Astrocyte of the hippocampus (primary cell): Measurements from ENCODE around the gene GON7.
"Not testable (repeated sequence)": the region's sequence is repeated elsewhere in the genome, so short reads cannot be mapped to it uniquely, and the experiment has no call there.

ENCODE experiments used
- DNase-seq: peaks from one replicate; pipeline ENCODE4 v3.0.0; 2011; ENCODE audit warnings: low read depth, low spot score

Gene GON7

GRCh38 chr14:93200553-93200952 is 6.3 kb downstream of the GON7 start:
- no peak for DNase-seq

DNA sequence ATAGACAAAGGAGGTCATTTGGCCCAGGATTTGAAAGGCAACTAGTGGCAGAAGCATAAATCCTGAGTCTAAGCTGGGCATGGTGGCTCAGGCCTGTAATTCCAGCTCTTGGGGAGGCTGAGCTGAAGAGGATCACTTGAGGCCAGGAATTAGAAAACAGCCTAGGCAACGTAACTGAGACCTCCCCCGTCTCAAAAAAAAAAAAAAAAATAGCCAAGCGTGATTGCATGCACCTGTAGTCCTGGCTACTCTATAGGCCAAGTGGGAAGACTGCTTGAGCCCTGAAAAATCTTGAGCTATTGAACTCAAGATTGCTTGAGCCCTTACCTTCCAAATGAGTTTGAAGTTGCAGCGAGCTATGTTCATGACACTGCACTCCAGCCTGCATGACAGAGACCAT is 7.8 kb downstream of the GON7 start:
- DNase-seq, result no peak

DNA sequence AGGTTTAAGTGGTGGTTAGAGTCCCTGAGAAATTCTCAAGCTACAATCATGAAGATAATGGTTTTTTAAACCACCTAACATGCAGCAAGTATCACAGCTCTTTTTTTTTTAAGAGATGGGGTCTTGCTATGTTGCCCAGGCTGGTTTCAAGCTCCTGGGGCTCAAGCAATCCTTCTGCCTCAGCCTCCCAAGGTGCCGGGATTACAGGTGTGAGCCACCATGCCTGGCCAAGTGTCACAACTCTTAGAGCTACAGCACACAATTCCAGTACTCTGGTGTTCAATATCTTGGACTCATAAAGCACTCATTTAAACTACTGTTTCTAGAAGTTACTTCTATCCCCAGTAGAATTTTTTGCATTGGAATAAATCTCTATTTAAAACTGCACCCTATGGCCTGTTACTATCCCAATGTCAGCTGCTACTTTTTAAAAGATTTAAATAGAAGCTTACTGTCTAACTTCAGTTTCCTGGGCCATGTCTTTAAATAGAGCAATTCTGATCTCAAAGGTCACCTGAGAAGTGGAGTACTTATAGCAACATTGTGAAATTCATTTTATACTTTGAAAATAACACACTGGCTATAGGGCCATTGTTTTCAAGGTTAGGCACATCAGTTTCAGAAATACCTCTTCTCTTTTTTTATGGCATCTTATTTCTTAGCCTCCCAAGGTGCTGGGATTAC is 11.4 kb downstream of the GON7 start:
- DNase-seq, result no peak

GRCh38 chr14:93186956-93187355 is 19.9 kb downstream of the GON7 start:
- no peak for DNase-seq

- no peak for DNase-seq
Measured at GRCh38 chr14:93186466-93186865, 20.4 kb downstream of the GON7 start.

- no peak for DNase-seq
Measured at GRCh38 chr14:93185349-93185720, 21.5 kb downstream of the GON7 start.

GRCh38 chr14:93184391-93185348 is 22.2 kb downstream of the GON7 start, which contains the start of the genes LYSET and MOAP1:
Gene LYSET (plus strand): TSS chr14:93185317. CDS start chr14:93185406, 89 bp downstream.
Gene MOAP1 (minus strand): TSS chr14:93184897. CDS start chr14:93184242, 655 bp downstream.
- peak; percentile 94 for DNase-seq

GRCh38 chr14:93183596-93184317 is 23.1 kb downstream of the GON7 start:
- DNase-seq, result no peak

DNA sequence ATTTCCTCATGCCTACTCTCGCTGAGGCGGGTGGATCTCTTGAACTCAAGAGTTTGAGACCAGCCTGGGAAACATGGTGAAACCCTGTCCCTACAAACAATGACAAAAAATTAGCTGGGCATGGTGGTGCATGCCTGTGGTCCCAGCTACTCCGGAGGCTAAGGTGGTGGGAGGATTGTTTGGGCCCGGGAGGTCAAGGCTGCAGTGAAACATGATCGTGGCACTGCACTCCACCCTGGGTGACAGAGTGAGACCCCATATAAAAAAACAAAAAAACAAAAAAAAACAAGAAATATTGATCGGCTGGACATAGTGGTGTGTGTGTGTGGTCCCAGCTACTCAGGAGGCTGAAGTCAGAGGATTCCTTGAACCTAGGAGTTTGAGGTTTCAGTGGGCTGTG is 31.4 kb downstream of the GON7 start:
- DNase-seq, result no peak

DNA sequence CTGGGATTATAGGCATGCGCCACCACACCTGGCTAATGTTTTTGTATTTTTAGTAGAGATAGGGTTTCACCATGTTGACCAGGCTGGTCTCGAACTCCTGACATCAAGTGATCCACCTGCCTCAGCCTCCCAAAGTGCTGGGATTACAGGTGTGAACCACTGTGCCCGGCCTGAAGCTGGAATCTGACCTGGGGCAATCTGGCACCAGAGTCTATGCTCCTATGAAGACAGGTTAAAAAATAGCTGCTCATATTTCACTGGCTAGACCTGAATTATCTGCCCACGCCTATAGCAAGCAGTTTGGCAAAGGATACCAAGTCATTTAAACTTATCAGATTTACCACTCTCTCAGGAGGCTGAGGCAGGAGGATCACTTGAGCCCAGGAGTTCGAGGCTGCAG is 32.1 kb downstream of the GON7 start:
- DNase-seq, result not testable (repeated sequence)

- DNase-seq, result peak; percentile 2
Measured at GRCh38 chr14:93173943-93174395, 32.9 kb downstream of the GON7 start.

GRCh38 chr14:93171376-93171775 is 35.5 kb downstream of the GON7 start:
- DNase-seq, result no peak

DNA sequence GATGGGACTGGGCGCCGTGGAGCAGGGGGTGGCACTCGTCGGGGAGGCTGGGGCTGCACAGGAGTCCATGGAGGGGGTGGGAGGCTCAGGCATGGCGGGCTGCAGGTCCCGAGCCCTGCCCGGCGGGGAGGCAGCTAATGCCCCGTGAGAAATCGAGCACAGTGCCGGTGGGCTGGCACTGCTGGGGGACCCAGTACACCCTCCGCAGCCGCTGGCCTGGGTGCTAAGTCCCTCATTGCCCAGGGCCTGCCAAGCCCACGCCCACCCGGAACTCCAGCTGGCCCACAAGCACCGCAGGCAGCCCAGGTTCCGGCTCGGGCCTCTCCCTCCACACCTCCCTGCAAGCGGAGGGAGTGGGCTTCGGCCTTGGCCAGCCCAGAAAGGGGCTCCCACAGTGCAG is 36.7 kb downstream of the GON7 start:
- DNase-seq, result not testable (repeated sequence)

DNA sequence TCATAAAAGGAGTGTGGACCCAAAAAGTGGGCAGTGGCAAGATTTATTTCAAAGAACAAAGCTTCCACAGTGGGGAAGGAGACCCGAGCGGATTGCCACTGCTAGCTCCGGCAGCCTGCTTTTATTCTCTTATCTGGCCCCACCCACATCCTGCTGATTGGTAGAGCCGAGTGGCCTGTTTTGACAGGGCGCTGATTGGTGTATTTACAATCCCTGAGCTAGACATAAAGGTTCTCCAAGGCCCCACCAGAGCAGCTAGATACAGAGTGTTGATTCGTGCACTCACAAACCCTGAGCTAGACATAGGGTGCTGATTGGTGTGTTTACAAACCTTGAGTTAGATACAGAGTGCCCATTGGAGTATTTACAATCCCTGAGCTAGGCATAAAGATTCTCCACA is 37.2 kb downstream of the GON7 start:
- not testable (repeated sequence) for DNase-seq

DNA sequence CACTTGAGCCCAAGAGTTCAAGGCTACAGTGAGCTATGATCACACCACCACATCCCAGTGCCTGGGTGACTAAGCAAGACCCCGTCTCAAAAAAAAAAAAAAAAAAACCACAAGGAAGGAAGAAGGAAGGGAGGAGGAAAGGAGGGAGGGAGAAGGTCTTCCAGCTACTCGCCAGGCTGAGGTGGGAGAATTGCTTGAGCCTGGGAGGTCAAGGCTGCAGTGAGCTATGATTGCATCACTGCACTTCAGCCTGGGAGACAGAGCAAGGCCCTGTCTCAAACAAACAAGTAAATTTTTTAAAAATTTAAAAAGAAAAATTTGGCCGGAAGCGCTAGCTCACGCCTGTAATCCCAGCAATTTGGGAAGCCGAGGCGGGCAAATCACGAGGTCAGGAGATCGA is 38.3 kb downstream of the GON7 start:
- DNase-seq, result not testable (repeated sequence)

- DNase-seq, result not testable (repeated sequence)
Measured at GRCh38 chr14:93165271-93166265, 41.3 kb downstream of the GON7 start.

DNA sequence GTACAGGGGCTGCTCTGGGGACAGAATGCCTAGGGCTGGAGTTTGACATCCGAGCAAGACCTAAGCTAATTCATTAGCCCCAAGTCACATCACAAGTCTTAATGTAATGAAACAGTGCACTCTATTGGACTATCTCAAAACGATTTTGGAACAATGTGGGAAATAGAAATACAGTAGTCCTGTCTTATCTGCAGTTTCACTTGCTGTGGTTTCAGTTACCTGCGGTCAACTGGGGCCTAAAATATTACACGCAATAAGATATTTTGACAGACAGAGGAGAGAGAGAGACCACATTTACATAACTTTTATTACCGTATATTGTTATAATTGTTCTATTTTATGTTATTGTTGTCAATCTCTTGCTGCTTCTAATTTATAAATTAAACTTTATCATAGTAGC is 43.3 kb downstream of the GON7 start:
- no peak for DNase-seq

- no peak for DNase-seq
Measured at GRCh38 chr14:93161411-93161940, 45.4 kb downstream of the GON7 start.

GRCh38 chr14:93160353-93160801 is 46.5 kb downstream of the GON7 start:
- no peak for DNase-seq

DNA sequence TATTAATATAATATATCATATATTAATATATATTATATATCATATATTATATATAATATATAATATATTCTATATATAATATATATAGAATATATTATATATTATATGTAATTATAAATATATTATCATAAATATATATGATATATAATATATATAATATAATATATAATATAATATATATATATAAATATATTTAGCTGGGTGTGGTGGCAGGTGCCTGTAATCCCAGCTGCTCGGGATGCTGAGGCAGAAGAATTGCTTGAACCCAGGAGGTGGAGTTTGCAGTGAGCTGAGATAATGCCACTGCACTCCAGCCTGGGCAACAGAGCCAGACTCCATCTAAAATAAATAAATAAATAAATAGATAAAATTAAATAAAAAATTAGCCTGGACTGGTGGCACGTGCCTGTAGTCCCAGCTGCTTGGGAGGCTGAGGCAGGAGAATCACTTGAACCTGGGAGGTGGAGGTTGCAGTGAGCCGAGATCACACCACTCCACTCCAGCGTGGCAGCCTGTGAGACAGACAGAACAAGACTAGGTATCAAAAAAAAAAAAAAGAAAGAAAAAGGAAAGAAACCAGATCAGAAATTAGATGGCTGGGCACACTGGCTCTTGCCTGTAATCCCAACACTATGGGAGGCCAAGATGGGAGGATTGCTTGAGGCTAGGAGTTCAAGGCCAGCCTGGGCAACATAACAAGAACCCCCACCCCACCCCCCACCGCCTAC is 47.1 kb downstream of the GON7 start:
- DNase-seq, result not testable (repeated sequence)
